GM12872 (cell line): Measurements from ENCODE around the gene EPGN.

Experiments used
- CTCF ChIP-seq: IDR thresholded peaks from 3 replicates; pipeline ENCODE4 v1.5.1; 2011; ENCODE audit warnings: low read depth, mild to moderate bottlenecking, low read length, moderate library complexity; ENCODE audit not compliant: insufficient read depth

EPGN gene

GRCh38 chr4:74318276-74318675, 10.0 kb downstream of the EPGN start:
- no peak for TF ChIP-seq CTCF

- no peak for TF ChIP-seq CTCF
These were observed 11.2 kb downstream of the EPGN start for GRCh38 chr4:74319470-74319869.

DNA sequence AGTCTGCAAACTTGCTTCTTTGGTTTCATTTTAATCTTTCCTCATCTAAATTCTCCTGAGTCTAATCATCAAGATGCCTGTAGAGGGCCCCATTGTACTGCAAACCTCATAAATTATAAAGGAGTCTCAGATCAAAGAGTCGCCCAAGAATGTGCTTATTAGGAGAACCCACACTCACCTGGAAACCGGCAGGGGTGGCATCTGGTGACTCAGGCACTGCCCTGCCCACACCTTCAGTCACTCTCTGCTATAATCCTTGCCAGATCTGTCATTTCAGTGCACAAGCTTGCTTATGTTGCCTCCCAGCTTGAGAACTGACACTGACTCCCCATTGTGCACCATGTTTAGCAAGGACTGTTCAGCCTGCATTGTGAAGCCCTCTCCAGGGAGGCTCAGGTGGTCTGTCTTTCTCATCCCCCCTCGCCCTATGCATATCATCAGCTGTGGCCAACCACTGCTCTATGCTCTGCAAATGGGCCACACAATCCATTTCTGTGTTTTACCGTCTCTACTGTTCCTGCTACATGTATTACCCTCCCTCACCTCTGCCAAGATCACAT, 12.4 kb downstream of the EPGN start:
- peak; percentile 46; the same call in 2 of the 3 replicates for TF ChIP-seq CTCF

DNA sequence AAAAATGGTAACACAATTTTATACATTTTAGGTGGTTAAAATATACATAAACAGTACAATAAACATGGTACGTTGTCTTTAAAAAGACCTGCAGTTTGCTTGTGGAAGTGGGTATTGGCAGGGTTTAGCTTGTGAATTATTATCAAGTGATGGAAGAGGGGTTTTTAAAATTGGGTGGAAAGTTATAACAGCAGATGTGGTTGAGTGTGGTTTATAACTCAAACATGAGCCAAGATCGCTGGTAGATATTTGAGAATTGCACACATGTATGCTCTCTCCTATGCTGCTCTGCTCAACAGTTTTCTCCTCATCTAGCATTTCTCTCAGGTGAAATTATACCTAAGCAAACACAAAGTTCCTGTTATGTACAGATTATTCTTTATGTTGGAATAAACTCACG, 14.0 kb downstream of the EPGN start:
- no peak for TF ChIP-seq CTCF

DNA sequence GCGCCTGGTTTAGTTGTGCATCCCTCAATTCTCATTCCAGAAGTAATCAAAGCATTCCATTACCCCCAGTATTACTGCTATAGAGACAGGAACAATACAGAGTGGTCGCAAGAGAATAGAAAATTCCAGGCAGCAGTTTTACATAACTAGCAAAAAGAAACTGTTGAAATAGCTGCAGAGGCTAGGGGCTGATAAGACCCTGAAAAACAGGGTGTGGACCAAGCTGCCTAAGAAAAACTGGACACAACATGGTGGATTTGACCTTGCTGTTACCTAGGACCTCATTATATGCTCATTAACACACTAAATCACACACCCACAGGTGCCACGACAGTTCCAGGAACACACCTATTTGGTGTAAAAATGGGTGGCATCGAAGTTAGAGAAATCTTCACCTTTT, 15.4 kb downstream of the EPGN start:
- no peak for TF ChIP-seq CTCF

GRCh38 chr4:74324262-74324661, 16.0 kb downstream of the EPGN start:
- no peak for TF ChIP-seq CTCF

- TF ChIP-seq CTCF, result no peak
These were observed 17.6 kb downstream of the EPGN start for GRCh38 chr4:74325886-74326285.
